HCT116 (cell line): ENCODE results near the gene PROKR2. TPM values are rescaled to one million over a fixed set of nuclear protein-coding genes. Genes with fewer than 3 reads are reported as not detected.

Experiments used
- ATAC-seq: fragments of 200-7000 bp; cut with Tn5 transposase; 2 replicates; pipeline ENCODE4 v1.9.1; 2020; ENCODE audit warnings: mild to moderate bottlenecking, moderate library complexity
- Bru-seq: library from RNA; stranded (reverse); fragments of 400-500 nt; gene quantifications from one replicate; lab custom pipeline; 2021; lab: Mats Ljungman, UMichigan
- BruChase-seq, 2 experiments: library from RNA; stranded (reverse); fragments of 400-500 nt; gene quantifications; one replicate each; lab custom pipeline; 2021; lab: Mats Ljungman, UMichigan
- BruUV-seq: library from RNA; stranded (reverse); fragments of 400-500 nt; replicated peaks from 2 replicates; lab custom pipeline; 2021; lab: Mats Ljungman, UMichigan
- CTCF ChIA-PET: fragments of 300-600 bp; sonication (Branson Sonifier 250); formaldehyde crosslinking; loops from one replicate; lab custom pipeline; 2021; ENCODE audit warnings: antibody characterized with exemption; lab: Charles Lee
- POLR2A ChIA-PET: fragments of 300-600, 350-600 bp; sonication (Branson Sonifier 250); formaldehyde crosslinking; loops from one replicate; lab custom pipeline; 2021; ENCODE audit warnings: antibody characterized with exemption; lab: Charles Lee
- RAD21 ChIA-PET, 2 experiments: fragments of 300-600 bp; sonication (Branson Sonifier 250); formaldehyde crosslinking; loops; one replicate each; lab custom pipeline; 2023; ENCODE audit warnings: low total read pairs in 2 of 2; ENCODE audit not compliant: uncharacterized antibody in 2 of 2, unreplicated experiment in 2 of 2, low non-redundant PET in 1 of 2; lab: Charles Lee
- DNase-seq: peaks from one replicate; pipeline ENCODE4 v3.0.0-alpha.2; 2010; ENCODE audit warnings: low read depth, low spot score
- H2AFZ ChIP-seq: fragments of 200-600 bp; shearing (Covaris generic), sonication (generic); 2 replicates; pipeline ENCODE4 v1.6.1; 2017; ENCODE audit warnings: low read depth, mixed run types, mixed read lengths, antibody characterized with exemption, low read length; ENCODE audit not compliant: poor library complexity, severe bottlenecking
- H3K27ac ChIP-seq: 2 replicates; pipeline ENCODE4 v1.5.1; 2012; ENCODE audit warnings: low read depth, low read length
- H3K27me3 ChIP-seq: fragments of 200-600 bp; sonication (generic); 2 replicates; pipeline ENCODE4 v1.6.1; 2016; ENCODE audit warnings: mixed run types, low read length, mixed read lengths; ENCODE audit not compliant: insufficient read depth
- H3K36me3 ChIP-seq, 2 experiments: fragments of 200-500 bp in 1 of 2; fragments of 200-600 bp in 1 of 2; sonication (Bioruptor generic) in 1 of 2; sonication (generic) in 1 of 2; 2 replicates each; pipeline versions ENCODE4 v1.5.1 to v1.6.1; 2014 to 2016; ENCODE audit warnings: low read length in 2 of 2, inconsistent platforms in 1 of 2, mixed read lengths in 1 of 2, mixed run types in 1 of 2; ENCODE audit not compliant: insufficient read depth in 2 of 2, control insufficient read depth in 1 of 2
- H3K4me1 ChIP-seq, 2 experiments: fragments of 200-600 bp in 1 of 2; sonication (generic) in 1 of 2; 2 replicates each; pipeline versions ENCODE4 v1.5.1 to v1.6.1; 2012 to 2017; ENCODE audit warnings: low read length in 2 of 2, inconsistent platforms in 1 of 2, mild to moderate bottlenecking in 1 of 2, mixed read lengths in 1 of 2, mixed run types in 1 of 2, moderate library complexity in 1 of 2; ENCODE audit not compliant: insufficient read depth in 2 of 2, control insufficient read depth in 1 of 2
- H3K4me2 ChIP-seq: fragments of 200-600 bp; sonication (generic); 2 replicates; pipeline ENCODE4 v1.6.1; 2017; ENCODE audit warnings: mixed run types, low read length, mixed read lengths
- H3K4me3 ChIP-seq, 2 experiments: fragments of 200-600 bp in 1 of 2; sonication (generic) in 1 of 2; replicated peaks in 1 of 2; 2 replicates each; pipeline ENCODE4 v1.5.1; 2011 to 2016; ENCODE audit warnings: low read length in 2 of 2, control low read depth in 1 of 2, low read depth in 1 of 2, mild to moderate bottlenecking in 1 of 2, mixed read lengths in 1 of 2, mixed run types in 1 of 2
- H3K79me2 ChIP-seq: fragments of 200-600 bp; sonication (generic); 2 replicates; pipeline ENCODE4 v1.6.1; 2017; ENCODE audit warnings: mild to moderate bottlenecking, mixed run types, low read length, moderate library complexity, mixed read lengths; ENCODE audit not compliant: insufficient read depth
- H3K9ac ChIP-seq: fragments of 200-600 bp; sonication (generic); 2 replicates; pipeline ENCODE4 v1.6.1; 2016; ENCODE audit warnings: low read length, mixed read lengths
- H3K9me2 ChIP-seq: fragments of 200-600 bp; sonication (generic), shearing (Covaris generic); 2 replicates; pipeline ENCODE4 v1.6.1; 2017; ENCODE audit warnings: mixed run types, mild to moderate bottlenecking, moderate library complexity; ENCODE audit not compliant: insufficient read depth
- H3K9me3 ChIP-seq, 2 experiments: fragments of 200-500 bp in 1 of 2; fragments of 200-600 bp in 1 of 2; sonication (Bioruptor generic) in 1 of 2; sonication (generic) in 1 of 2; 2 replicates each; pipeline ENCODE4 v1.6.1; 2014 to 2017; ENCODE audit warnings: low read length in 2 of 2, mixed read lengths in 2 of 2, inconsistent platforms in 1 of 2, low read depth in 1 of 2, mild to moderate bottlenecking in 1 of 2, mixed run types in 1 of 2, moderate library complexity in 1 of 2; ENCODE audit not compliant: control insufficient read depth in 1 of 2, insufficient read depth in 1 of 2
- H4K20me1 ChIP-seq: fragments of 200-600 bp; sonication (generic), shearing (Covaris generic); 2 replicates; pipeline ENCODE4 v1.6.1; 2017; ENCODE audit warnings: mixed run types, mild to moderate bottlenecking, moderate library complexity; ENCODE audit not compliant: insufficient read depth
- ATF3 ChIP-seq: IDR thresholded peaks from 2 replicates; pipeline ENCODE4 v1.6.1; 2012
- EGR1 ChIP-seq: IDR thresholded peaks from 2 replicates; pipeline ENCODE4 v1.6.1; 2012; ENCODE audit warnings: low read depth
- ELF1 ChIP-seq: IDR thresholded peaks from 2 replicates; pipeline ENCODE4 v1.6.1; 2012; ENCODE audit warnings: low read depth, borderline replicate concordance
- EZH2 ChIP-seq: fragments of 200-600 bp; sonication (generic); IDR thresholded peaks from 2 replicates; pipeline ENCODE4 v1.6.1; 2017; ENCODE audit warnings: antibody characterized with exemption, mixed run types
- JUND ChIP-seq: IDR thresholded peaks from 2 replicates; pipeline ENCODE4 v1.6.1; 2012
- REST ChIP-seq: IDR thresholded peaks from 2 replicates; pipeline ENCODE4 v1.6.1; 2012; ENCODE audit warnings: low read depth
- ZBTB33 ChIP-seq: IDR thresholded peaks from 2 replicates; pipeline ENCODE4 v1.6.1; 2011; ENCODE audit warnings: mild to moderate bottlenecking, low read length, moderate library complexity; ENCODE audit not compliant: insufficient replicate concordance; ENCODE audit errors: extremely low read depth
- intact Hi-C: fragments of 100-400 bp; cut with micrococcal nuclease; formaldehyde crosslinking; loops from 2 replicates; pipeline ENCODE4 v1.10.0; 2022
- long read RNA-seq: library from polyadenylated mRNA; unstranded; transcript quantifications from one replicate; pipeline ENCODE4 v2.0.0, GENCODE V29; 2021; ENCODE audit not compliant: unreplicated experiment
- polyA plus RNA-seq: library from polyadenylated mRNA; unstranded; fragments of >200 nt; gene quantifications from 2 replicates; pipeline ENCODE4 v1.2.1, GENCODE V29; 2012; ENCODE audit warnings: missing spikeins
- total RNA-seq: library from RNA; stranded (reverse); gene quantifications from one replicate; pipeline ENCODE4 v1.2.1, GENCODE V29; 2021; ENCODE audit not compliant: unreplicated experiment

The PROKR2 gene
- total RNA-seq (not detected), Bru-seq, nascent RNA (not detected), BruChase-seq, experiment 1, labeled RNA remaining after a 6-hour chase (not detected), BruChase-seq, experiment 2, labeled RNA remaining after a 2-hour chase (not detected)
- not detected in 2 replicates for polyA plus RNA-seq
- long read RNA-seq = 0 reads

GRCh38 chr20:5316188-5317158, at the start of gene PROKR2:
TSS of gene PROKR2 (minus strand) at chr20:5316954. CDS start at chr20:5314369, 2,585 bp downstream.
- H2AFZ ChIP-seq = no peak within 1 kb of the TSS
- BruUV-seq = no TSS peak
- H3K9me2 ChIP-seq = no peaks in the 10 kb centered on the region
- H3K4me3 ChIP-seq = no peak within 1 kb of the TSS
- H3K9me3 ChIP-seq = no peaks in the 10 kb centered on the region
- H3K4me2 ChIP-seq = no peak within 1 kb of the TSS
- RAD21 ChIA-PET = no interaction called here
- DNase-seq (no peak), ATAC-seq (no peak)
- peaks cover 6% of the 10 kb centered on the region; the same call in 1 of the 2 replicates for H3K27me3 ChIP-seq
- POLR2A ChIA-PET = no interaction called here
- H3K79me2 ChIP-seq = no peaks in the 10 kb centered on the region
- no peak within 1 kb of the TSS for H3K27ac ChIP-seq
- no peaks in the 10 kb centered on the region for H4K20me1 ChIP-seq
- H3K4me1 ChIP-seq = no peaks in the 10 kb centered on the region
- TF ChIP-seq EGR1 (no peak), REST (no peak), JUND (no peak), EZH2 (no peak), ATF3 (no peak), ZBTB33 (no peak), ELF1 (no peak)
- intact Hi-C loops = no loop called here
- H3K9ac ChIP-seq = no peak within 1 kb of the TSS
- H3K36me3 ChIP-seq = no peaks in the 10 kb centered on the region
- CTCF ChIA-PET = no interaction called here
